Keratinocyte (primary cell): ENCODE measurements around the gene ARHGAP28.

Source experiments
- CTCF ChIP-seq, 3 experiments: IDR thresholded peaks in 1 of 3; conservative IDR thresholded peaks in 1 of 3; optimal IDR thresholded peaks in 1 of 3; 2 replicates in 2 of 3; 3 replicates in 1 of 3; pipeline versions ENCODE3 to v1.5.1; 2011; ENCODE audit warnings: low read length in 3 of 3, mild to moderate bottlenecking in 3 of 3, moderate library complexity in 2 of 3, control low read depth in 1 of 3, inconsistent platforms in 1 of 3; ENCODE audit not compliant: insufficient read depth in 2 of 3; ENCODE audit errors: extremely low read depth in 1 of 3
- EZH2 ChIP-seq: IDR thresholded peaks from one replicate; pipeline ENCODE4 v1.6.1; 2012; ENCODE audit warnings: inconsistent platforms, mild to moderate bottlenecking, low read length, moderate library complexity

DNA sequence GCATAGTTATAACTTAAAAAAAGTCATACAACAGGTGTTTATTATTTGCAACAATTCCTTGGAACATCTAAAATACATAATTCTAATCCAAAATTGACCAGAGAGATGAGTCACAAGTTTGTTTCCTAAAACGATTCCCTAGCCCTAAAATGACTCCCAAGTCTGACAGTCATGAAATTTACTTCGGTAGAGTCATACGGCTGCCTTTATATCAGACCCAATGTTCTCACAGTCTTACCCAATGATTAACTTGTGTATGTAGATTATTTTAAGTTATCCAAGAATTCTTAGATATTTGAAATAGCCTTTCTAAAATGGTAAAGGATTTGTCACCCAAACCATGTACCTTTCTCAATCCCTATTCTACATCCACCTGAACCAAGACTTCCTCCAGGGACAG, 213.2 kb downstream of the ARHGAP28 start:
- TF ChIP-seq CTCF (optimal IDR thresholded peaks at IDR 0.05 in 1 of 3, IDR thresholded peaks at IDR 0.05 in 1 of 3, conservative IDR thresholded peaks at IDR 0.05 in 1 of 3; ENCODE audit: extremely low read depth in 1 of 3, insufficient read depth in 2 of 3, low read length in 3 of 3) (no peak), EZH2 (no peak)
